Activated T-cell treated with anti-CD3 and anti-CD28 coated beads for 24 hours (primary cell): ENCODE measurements around the gene EPB41L4B.

ENCODE experiments used
- DNase-seq: peaks from one replicate; pipeline ENCODE4 v3.0.0-alpha.2; 2020; ENCODE audit warnings: low read depth

The EPB41L4B gene

GRCh38 chr9:109320331-109320741 lies 523 bp downstream of the EPB41L4B start:
- DNase-seq = no peak

DNA sequence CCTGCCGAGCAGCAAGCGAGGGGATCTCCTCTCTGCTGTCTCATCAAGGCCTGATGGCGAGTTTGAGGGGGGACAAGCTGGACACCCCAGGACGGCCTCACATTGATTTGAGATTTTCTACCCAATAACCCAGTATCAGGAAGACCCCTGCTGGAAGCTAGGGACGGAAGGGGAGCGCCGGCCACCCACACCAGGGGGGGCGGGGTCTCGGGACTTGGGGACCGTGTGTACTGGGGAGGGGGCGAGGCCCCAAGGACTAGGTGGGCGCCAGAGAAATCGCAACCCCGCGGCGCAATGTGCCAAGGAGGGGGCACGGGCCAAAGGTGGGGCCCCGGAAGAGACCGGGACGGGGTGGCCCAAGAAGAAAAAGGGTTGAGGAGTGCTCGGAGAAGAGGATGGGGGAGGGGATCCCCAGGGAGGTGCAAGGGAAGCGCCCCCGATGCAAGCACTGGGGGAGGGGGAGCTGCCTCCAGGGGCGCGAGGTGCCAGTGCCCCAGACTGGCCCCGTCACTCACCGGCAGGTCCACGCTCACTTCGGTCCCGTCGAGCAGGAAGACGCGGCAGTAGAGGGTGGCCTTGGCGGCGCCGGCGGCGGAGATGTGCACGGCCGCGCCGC lies 1.1 kb downstream of the EPB41L4B start:
- no peak for DNase-seq

DNA sequence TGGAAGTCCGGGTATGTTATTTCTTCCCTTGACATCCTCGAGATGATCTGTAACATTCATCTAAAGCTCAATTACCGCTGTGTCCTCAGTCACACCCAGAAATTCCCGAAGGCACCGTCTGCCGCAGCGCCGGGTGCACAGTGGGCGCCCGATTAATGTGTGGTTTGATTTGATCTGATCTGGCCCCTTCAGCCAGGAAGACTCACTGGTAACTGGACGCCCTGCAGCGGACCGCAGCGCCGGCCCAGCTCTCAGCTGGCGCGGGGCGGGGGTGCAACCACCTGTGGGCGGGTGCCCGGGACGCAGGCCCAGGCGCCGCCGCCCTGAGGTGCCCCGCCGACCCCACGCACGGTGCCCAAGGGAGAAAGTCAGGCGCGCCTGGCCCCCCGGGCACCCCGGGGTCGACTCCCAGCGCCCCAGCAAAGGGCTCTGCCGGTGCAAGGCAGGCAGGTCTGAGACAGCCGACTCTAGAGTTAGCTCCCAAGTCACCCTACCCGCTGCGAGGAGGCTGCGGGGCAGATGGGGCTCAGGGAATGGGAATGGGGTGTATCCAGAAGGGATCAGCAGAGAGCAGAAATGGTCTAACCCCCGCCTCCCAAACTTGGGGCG lies 1.7 kb downstream of the EPB41L4B start:
- DNase-seq = no peak

DNA sequence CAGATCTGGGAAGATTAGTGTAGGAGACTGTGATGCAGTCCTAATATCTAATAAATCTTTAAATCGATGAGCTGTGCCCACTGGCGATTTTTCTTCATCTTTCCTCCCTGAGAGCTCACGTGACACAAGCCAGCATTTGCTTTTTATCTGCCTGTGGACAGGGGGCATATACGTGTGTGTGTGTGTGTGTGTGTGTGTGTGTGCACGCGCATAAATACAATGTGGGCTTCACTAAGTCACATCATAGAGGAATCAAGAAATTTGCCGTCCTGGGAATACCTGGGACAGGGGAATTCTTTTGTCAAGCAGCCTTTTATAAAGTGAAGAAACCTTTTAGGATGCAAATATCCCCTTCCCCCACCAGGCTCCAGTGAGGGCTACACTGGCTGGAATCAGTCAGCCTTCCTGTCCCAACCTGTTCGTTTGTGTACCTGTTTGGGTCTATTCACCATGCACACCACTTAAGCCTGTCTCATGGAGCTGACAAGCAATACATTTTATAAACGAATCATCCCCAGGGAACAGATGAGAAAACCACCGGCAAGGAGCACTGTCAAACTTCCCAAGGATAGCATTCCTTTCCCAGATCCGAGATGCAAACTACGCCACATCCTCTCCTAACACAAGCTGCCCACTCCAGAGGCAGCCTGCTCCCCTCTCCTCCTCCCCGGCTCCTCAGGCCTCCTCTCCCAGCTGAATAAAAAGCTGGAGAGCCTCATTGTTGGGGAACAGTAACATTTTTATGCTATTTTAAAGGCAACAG lies 2.7 kb downstream of the EPB41L4B start:
- no peak for DNase-seq

DNA sequence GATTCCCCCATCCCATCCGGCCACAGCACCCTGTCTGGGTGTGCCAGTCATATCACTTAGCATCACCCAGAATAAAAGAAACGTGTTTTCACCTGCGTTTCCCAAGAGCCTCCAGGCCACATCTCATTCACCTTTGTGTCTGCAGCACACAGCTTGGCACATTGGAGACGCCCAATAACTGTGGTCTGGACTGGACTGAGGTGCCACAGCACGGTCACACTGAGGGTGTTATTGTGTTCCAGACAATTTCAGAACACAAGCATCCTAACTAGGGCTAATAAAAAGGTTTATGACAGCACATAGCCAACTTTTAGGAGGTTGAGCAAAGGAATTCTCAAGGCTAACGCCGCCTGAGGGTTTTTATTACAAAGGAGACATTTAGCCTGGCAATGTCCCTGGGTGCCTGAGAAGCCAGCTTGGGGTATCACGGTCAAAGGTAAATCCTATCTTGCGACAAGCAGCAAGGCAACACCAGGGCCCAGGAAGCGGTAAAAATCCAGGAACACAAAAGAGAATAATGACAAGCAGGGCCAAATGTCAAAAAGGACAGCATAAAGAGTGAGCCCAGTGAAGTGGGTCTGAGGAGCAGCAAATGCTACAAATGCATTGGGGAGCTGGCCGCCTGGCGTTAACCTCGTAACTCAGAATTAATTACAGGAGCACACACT lies 3.4 kb downstream of the EPB41L4B start:
- DNase-seq = no peak

DNA sequence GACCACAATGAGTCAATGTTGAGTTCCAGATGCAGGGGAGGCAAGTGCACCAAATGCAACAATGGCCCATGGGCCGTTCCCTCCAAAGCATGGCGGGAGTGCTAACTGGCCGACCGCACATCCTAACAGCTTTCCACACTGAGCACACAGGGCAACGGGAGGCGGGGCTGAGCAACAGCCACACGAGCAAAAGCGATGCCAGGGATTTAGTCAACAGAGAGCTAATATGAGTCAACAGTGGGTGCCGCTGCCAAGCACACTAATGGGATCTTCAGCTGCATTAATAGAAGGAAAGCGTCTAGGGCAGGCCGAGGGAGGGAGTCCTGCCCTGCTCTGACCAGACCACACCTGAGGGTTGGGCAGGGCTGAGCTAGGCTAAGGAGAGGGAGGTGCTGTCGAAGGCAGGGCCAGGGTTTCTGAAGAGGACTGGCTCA lies 4.6 kb downstream of the EPB41L4B start:
- DNase-seq = no peak

- DNase-seq = no peak
Measured at GRCh38 chr9:109315480-109316206, 5.2 kb downstream of the EPB41L4B start.

GRCh38 chr9:109314011-109314531 lies 6.8 kb downstream of the EPB41L4B start:
- no peak for DNase-seq

GRCh38 chr9:109313351-109313750 lies 7.5 kb downstream of the EPB41L4B start:
- DNase-seq = no peak

- no peak for DNase-seq
Measured at GRCh38 chr9:109312783-109313182, 8.1 kb downstream of the EPB41L4B start.

DNA sequence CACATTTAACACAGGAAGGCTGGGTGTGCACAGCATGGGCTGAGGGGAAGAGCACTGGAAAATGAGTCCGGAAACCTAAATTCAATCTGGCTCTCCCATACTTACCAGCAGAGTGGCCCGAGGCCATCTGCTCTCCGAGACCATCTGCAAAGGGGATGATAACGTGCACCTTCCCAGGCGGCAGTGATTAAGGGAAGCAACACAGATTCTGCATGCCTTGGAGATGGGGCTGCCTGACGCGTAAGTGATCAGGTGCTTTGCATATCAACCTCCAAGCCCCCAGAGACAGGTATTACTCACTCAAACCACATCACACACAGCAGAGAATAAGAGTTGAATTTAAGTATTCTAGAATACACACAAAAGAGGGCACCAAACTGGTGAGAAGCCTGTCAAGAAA lies 9.1 kb downstream of the EPB41L4B start:
- DNase-seq = no peak

DNA sequence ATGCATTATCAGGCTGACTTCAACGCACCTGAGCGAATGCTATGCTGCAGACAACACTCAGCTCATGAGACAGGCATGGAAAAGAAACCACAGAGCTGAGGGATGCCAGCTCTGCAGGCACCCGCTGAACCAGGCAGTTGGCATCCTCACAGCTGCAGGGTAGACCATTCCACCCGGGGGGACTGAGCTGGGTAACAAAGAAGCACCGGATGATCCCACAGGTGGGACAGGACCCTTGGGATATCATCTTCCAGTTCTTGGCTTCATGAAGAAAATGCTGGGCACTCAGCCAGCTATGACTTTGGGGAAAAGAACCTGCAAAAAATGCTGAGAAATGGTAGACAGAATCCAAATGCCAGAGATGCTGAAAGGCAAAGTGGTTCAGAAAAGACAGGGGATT lies 9.6 kb downstream of the EPB41L4B start:
- DNase-seq = no peak

DNA sequence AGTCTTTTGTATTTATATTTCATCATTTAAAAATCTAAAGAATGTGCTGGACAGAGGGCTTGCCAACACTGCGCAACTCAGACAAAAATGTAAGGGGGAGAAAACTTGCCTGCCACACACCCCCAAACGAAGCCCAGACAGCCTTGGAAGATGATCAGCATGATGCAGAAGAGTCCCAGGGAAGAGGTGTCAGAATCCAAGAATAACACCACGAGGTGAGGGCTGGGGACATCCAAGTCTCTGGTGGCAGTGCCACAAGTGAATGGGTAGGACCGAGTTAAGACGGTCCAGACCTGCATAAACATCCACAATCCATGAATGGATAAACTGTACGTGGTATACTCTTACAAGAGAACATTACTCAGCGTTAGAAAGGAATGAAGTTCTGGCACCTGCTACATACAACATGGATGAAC lies 10.4 kb downstream of the EPB41L4B start:
- no peak for DNase-seq

- no peak for DNase-seq
Measured at GRCh38 chr9:109309282-109309681, 11.6 kb downstream of the EPB41L4B start.

- DNase-seq = no peak
Measured at GRCh38 chr9:109307380-109308240, 13.2 kb downstream of the EPB41L4B start.

DNA sequence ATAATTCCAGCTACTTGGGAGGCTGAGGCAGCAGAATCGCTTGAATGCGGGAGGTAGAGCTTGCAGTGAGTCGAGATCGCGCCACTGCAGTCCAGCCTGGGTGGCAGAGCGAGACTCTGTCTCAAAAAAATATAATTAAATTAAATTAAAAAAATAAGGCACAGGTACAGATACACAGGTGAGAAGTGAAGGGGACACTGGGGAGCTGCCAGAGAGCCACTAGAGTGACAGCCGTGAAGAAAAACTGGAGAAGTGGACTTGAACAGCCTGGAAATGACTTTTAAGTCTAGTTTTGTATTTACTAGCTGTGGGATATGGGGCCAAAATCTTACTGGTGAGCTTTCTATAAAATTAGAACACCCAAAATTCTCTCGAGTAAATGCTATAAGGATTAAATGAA lies 15.1 kb downstream of the EPB41L4B start:
- no peak for DNase-seq

DNA sequence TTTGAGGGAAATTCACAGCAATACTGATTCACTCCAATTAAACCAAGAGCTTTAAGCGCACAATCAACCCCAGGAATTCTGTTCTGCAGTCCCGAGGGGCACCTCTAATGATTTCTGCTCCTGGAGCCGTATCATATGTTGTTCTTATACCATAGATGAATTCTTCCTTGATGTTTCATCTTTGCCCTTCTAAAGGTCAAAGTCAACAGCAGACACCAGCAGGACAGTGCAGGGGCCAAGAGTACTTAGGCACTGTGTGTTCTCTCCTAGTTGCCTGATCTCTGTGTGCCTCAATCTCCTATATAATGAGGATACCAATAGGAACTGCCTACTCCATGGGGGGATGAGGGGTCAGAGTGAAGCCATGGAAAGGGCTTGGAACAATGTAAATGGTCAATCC lies 16.5 kb downstream of the EPB41L4B start:
- no peak for DNase-seq

- DNase-seq = no peak
Measured at GRCh38 chr9:109303900-109304299, 17.0 kb downstream of the EPB41L4B start.

DNA sequence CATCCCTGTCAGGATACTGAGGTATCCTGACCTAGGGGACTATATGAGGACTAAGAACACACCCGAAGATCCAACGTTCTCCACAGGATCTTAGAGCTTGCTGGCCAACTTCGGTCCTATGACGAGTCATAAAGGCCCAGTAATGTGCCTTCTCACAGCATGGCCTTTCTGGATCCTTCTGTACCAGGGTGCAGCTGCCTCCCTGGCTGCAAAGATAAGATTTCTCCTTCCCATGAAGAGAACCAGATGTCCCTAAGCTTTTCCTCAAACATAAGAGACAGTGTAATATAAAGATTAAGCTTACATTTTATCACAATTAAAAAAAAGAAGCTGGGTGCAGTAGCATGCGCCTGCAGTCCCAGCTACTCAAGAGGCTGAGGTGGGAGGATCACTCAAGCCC lies 18.3 kb downstream of the EPB41L4B start:
- no peak for DNase-seq

DNA sequence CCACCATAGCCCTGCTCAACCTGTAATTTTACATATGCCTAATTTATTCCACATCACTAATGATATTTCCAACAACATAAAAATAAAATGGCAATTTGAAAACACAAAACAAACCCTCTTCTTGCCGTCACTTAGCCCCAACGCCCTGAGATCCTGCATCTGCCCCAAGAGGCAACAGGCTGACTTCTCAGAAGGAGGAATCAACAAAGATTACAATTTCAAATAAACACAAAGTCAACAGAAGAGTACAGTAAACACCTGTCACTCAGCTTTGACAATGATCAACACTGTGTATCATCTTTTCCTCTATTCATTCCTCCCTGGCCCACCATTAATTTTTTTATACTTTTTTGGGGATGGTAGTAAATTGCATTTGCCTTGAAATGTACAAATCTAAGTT lies 19.8 kb downstream of the EPB41L4B start:
- DNase-seq = no peak

DNA sequence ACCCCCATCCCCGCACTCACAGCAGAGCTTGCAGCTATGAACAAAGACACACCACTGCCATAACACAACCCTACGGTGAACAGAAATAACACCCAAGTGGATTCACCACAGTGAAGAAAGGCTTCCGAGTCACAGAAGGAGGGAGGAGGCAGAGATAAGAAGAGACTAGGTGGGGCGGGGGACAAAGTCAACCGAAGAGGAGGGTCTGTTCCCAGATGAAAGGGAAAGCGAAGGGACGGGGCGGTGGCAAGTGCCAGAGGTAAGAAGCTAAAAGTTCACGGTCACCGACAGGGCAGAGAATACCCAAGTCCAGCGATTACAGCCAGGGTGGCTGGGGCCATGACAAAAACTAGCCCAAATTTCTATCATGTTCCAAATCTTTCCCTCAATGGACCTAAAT lies 21.0 kb downstream of the EPB41L4B start:
- DNase-seq = no peak
